Stimulated activated CD8-positive, alpha-beta memory T cell treated with anti-CD3 and anti-CD28 coated beads, Interleukin-2, amount 100 ng/mL, for 1 hour (primary cell): ENCODE measurements around the gene EPHB3.
"Not testable (repeated sequence)": the region's sequence is repeated elsewhere in the genome, so short reads cannot be mapped to it uniquely, and the experiment has no call there.

Experiments
- DNase-seq, 2 donors: peaks; one replicate each; pipeline ENCODE4 v3.0.0-alpha.2; 2020; ENCODE audit warnings: low read depth in 2 of 2

The EPHB3 gene

GRCh38 chr3:184620475-184621119 lies 59.0 kb downstream of the EPHB3 start:
- DNase-seq: no peak

GRCh38 chr3:184622156-184622555 lies 60.6 kb downstream of the EPHB3 start:
- not testable (repeated sequence) for DNase-seq

- DNase-seq: no peak
Measured at GRCh38 chr3:184626923-184627322, 65.3 kb downstream of the EPHB3 start.

- DNase-seq: no peak
Measured at GRCh38 chr3:184629555-184630160, 68.1 kb downstream of the EPHB3 start.

- DNase-seq: no peak
Measured at GRCh38 chr3:184630861-184631471, 69.4 kb downstream of the EPHB3 start.

GRCh38 chr3:184631472-184631861 lies 69.9 kb downstream of the EPHB3 start:
- no peak for DNase-seq
